Common myeloid progenitor, CD34-positive (primary cell): ENCODE measurements around the gene ARHGEF19.
A peak's percentile ranks its signal among the peaks of the same experiment; 100 is the strongest.

Experiments used
- CTCF ChIA-PET: fragments of 350-600 bp; sonication (Branson Sonifier 250); formaldehyde crosslinking; loops from one replicate; lab custom pipeline; 2021; ENCODE audit warnings: antibody characterized with exemption; lab: Charles Lee
- POLR2A ChIA-PET: fragments of 350-600 bp; sonication (Branson Sonifier 250); formaldehyde crosslinking; loops from one replicate; lab custom pipeline; 2021; ENCODE audit warnings: antibody characterized with exemption; lab: Charles Lee
- DNase-seq, 3 donors: peaks; one replicate each; pipeline versions ENCODE4 v3.0.0 to v3.0.0-alpha.2; 2013
- H3K27ac ChIP-seq, 2 experiments: 1 replicate in 1 of 2; 2 replicates in 1 of 2; pipeline ENCODE4 v1.7.0; 2013; ENCODE audit warnings: inconsistent platforms in 2 of 2, low read length in 2 of 2, mild to moderate bottlenecking in 2 of 2, low read depth in 1 of 2, moderate library complexity in 1 of 2; ENCODE audit not compliant: severe bottlenecking in 2 of 2, insufficient read depth in 1 of 2, poor library complexity in 1 of 2
- H3K27me3 ChIP-seq, 5 experiments: replicated peaks in 2 of 5; 1 replicate in 3 of 5; 2 replicates in 2 of 5; pipeline versions ENCODE4 v1.6.1 to v1.7.0; 2013; ENCODE audit warnings: low read length in 4 of 5, mild to moderate bottlenecking in 2 of 5, moderate library complexity in 2 of 5, inconsistent platforms in 1 of 5; ENCODE audit not compliant: insufficient read depth in 5 of 5, control insufficient read depth in 4 of 5
- H3K36me3 ChIP-seq, 4 experiments: 1 replicate in 2 of 4; 2 replicates in 2 of 4; pipeline versions ENCODE4 v1.6.1 to v1.7.0; 2013; ENCODE audit warnings: low read length in 3 of 4, control low read depth in 1 of 4, mild to moderate bottlenecking in 1 of 4; ENCODE audit not compliant: control insufficient read depth in 4 of 4, insufficient read depth in 4 of 4
- H3K4me1 ChIP-seq, 4 experiments: 1 replicate in 3 of 4; 2 replicates in 1 of 4; pipeline versions ENCODE4 v1.6.1 to v1.7.1; 2013; ENCODE audit warnings: low read length in 3 of 4, mild to moderate bottlenecking in 3 of 4, control low read depth in 1 of 4, inconsistent platforms in 1 of 4, moderate library complexity in 1 of 4; ENCODE audit not compliant: control insufficient read depth in 4 of 4, insufficient read depth in 4 of 4; ENCODE audit errors: control extremely low read depth in 1 of 4
- H3K4me3 ChIP-seq, 7 experiments: 1 replicate in 4 of 7; 2 replicates in 3 of 7; pipeline versions ENCODE4 v1.5.1 to v1.7.0; 2013; ENCODE audit warnings: mild to moderate bottlenecking in 7 of 7, low read length in 6 of 7, moderate library complexity in 6 of 7, inconsistent platforms in 2 of 7, low read depth in 2 of 7, control low read depth in 1 of 7; ENCODE audit not compliant: insufficient read depth in 4 of 7, control insufficient read depth in 1 of 7; ENCODE audit errors: extremely low read depth in 1 of 7
- H3K9me3 ChIP-seq, 5 experiments: 1 replicate in 4 of 5; 2 replicates in 1 of 5; pipeline versions ENCODE4 v1.6.1 to v1.7.1; 2013; ENCODE audit warnings: low read length in 4 of 5, mild to moderate bottlenecking in 2 of 5, inconsistent platforms in 1 of 5, low read depth in 1 of 5, moderate library complexity in 1 of 5; ENCODE audit not compliant: control insufficient read depth in 4 of 5, insufficient read depth in 2 of 5; ENCODE audit errors: control extremely low read depth in 1 of 5
- WGBS: methylation state at CpG from one replicate; pipeline ENCODE4 v1.1.5; 2013; ENCODE audit not compliant: insufficient coverage; 5-methylcytosine and 5-hydroxymethylcytosine counted together

ARHGEF19 gene

GRCh38 chr1:16210581-16210980, 1.9 kb downstream of the ARHGEF19 start:
- POLR2A ChIA-PET = no interaction called here
- H3K27me3 ChIP-seq = peaks cover 0 to 4% (median 0%) of the 10 kb centered on the region in 5 experiments
- DNase-seq = no peak
- CTCF ChIA-PET = interaction anchor here (1.7 kb wide), 1 partner anchor 26 kb away, joined by 5 read pairs; the partner anchor contains the start of gene CPLANE2
- H3K27ac ChIP-seq = no peak overlapping the region
- peaks cover 0 to 15% (median 12%) of the 10 kb centered on the region in 4 experiments for H3K4me1 ChIP-seq
- H3K36me3 ChIP-seq = no peaks in the 10 kb centered on the region
- no peaks in the 10 kb centered on the region for H3K9me3 ChIP-seq
- H3K4me3 ChIP-seq = no peak overlapping the region
- WGBS = 97% methylated on average over 3 of the region's 4 CpGs

- no peak overlapping the region for H3K4me3 ChIP-seq
- DNase-seq = no peak
- peaks cover 0 to 17% (median 14%) of the 10 kb centered on the region in 4 experiments for H3K4me1 ChIP-seq
- H3K27ac ChIP-seq = no peak overlapping the region
- ChIA-PET POLR2A (no interaction called here), CTCF (interaction anchor here (1.7 kb wide), 1 partner anchor 13 kb away, joined by 4 read pairs; no protein-coding TSS in a partner anchor)
- H3K9me3 ChIP-seq = no peaks in the 10 kb centered on the region
- WGBS = 95% methylated on average over 9 of the region's 11 CpGs
- peaks cover 0 to 3% (median 0%) of the 10 kb centered on the region in 5 experiments for H3K27me3 ChIP-seq
- no peaks in the 10 kb centered on the region for H3K36me3 ChIP-seq
Measured at GRCh38 chr1:16209847-16210407, 2.5 kb downstream of the ARHGEF19 start.

- Histone ChIP-seq H3K4me1 (peaks cover 0 to 17% (median 14%) of the 10 kb centered on the region in 4 experiments), H3K27ac (no peak overlapping the region), H3K27me3 (peaks cover 0 to 3% (median 0%) of the 10 kb centered on the region in 5 experiments), H3K9me3 (no peaks in the 10 kb centered on the region), H3K4me3 (no peak overlapping the region), H3K36me3 (peaks cover 0 to 6% (median 1%) of the 10 kb centered on the region in 4 experiments)
- no peak for DNase-seq
- 94% methylated on average over 7 of the region's 9 CpGs for WGBS
- ChIA-PET CTCF (interaction anchor here (1.7 kb wide), 1 partner anchor 13 kb away, joined by 4 read pairs; no protein-coding TSS in a partner anchor), POLR2A (no interaction called here)
Measured at GRCh38 chr1:16209132-16209846, 3.2 kb downstream of the ARHGEF19 start.

- POLR2A ChIA-PET = no interaction called here
- no peak overlapping the region for H3K4me3 ChIP-seq
- peaks cover 0 to 17% (median 14%) of the 10 kb centered on the region in 4 experiments for H3K4me1 ChIP-seq
- no peaks in the 10 kb centered on the region for H3K9me3 ChIP-seq
- WGBS = 92% methylated on average over 10 of the region's 13 CpGs
- CTCF ChIA-PET = interaction anchor here (0.8 to 1.7 kb wide), 2 partner anchors 14 to 29 kb away, joined by 3 to 4 read pairs; no protein-coding TSS in a partner anchor
- no peak for DNase-seq
- H3K27me3 ChIP-seq = peaks cover 0 to 3% (median 0%) of the 10 kb centered on the region in 5 experiments
- peaks cover 0 to 8% (median 2%) of the 10 kb centered on the region in 4 experiments for H3K36me3 ChIP-seq
- H3K27ac ChIP-seq = peak overlapping the region in 1 of 2 experiments; percentile 14
Measured at GRCh38 chr1:16208270-16208987, 4.0 kb downstream of the ARHGEF19 start.

- WGBS = 61% methylated on average over 42 of the region's 51 CpGs
- ChIA-PET CTCF (interaction anchor here (0.8 to 4.2 kb wide), 3 partner anchors 10 to 30 kb away, joined by 3 to 17 read pairs (median 4); no protein-coding TSS in a partner anchor), POLR2A (interaction anchor here (1.6 kb wide), 1 partner anchor 10 kb away, joined by 6 read pairs; no protein-coding TSS in a partner anchor)
- DNase-seq = no peak
- H3K9me3 ChIP-seq = no peaks in the 10 kb centered on the region
- H3K4me1 ChIP-seq = peaks cover 0 to 17% (median 14%) of the 10 kb centered on the region in 4 experiments
- H3K4me3 ChIP-seq = peak overlapping the region in 6 of 7 experiments; percentile 39 to 79 (median 65)
- H3K27me3 ChIP-seq = peaks cover 0 to 3% (median 0%) of the 10 kb centered on the region in 5 experiments
- peak overlapping the region; percentile 40 to 83 for H3K27ac ChIP-seq
- H3K36me3 ChIP-seq = peaks cover 0 to 12% (median 6%) of the 10 kb centered on the region in 4 experiments
Measured at GRCh38 chr1:16207318-16208269, 4.9 kb downstream of the ARHGEF19 start.
